ENCODE data around the gene SIGLEC11.

GRCh38 chr19:49977076-49977475, 16.1 kb upstream of the SIGLEC11 start:
- no peak for TF ChIP-seq CTCF (IDR thresholded peaks at IDR 0.05)
- TF ChIP-seq POLR2A (IDR thresholded peaks at IDR 0.05), result no peak

Data from right lobe of liver (tissue), 4 donors.